Mucosa of descending colon (tissue), 3 donors: ENCODE results near the gene ATXN3. TPM values are rescaled to one million over a fixed set of nuclear protein-coding genes. Genes with fewer than 3 reads are reported as not detected.

Experiments used
- ATAC-seq: fragments of 200-7000 bp; cut with Tn5 transposase; one replicate; pipeline ENCODE4 v1.9.1; 2020; ENCODE audit warnings: mild to moderate bottlenecking, moderate library complexity
- DNase-seq, 3 donors: peaks; one replicate each; pipeline ENCODE4 v3.0.0-alpha.2; 2020
- H3K36me3 ChIP-seq: fragments of 200-600 bp; one replicate; pipeline ENCODE4 v1.8.0; 2021; ENCODE audit warnings: low read depth, mild to moderate bottlenecking
- H3K4me1 ChIP-seq: fragments of 200-600 bp; one replicate; pipeline ENCODE4 v1.8.0; 2021; ENCODE audit warnings: low read depth, mild to moderate bottlenecking
- H3K4me3 ChIP-seq: fragments of 200-600 bp; one replicate; pipeline ENCODE4 v1.8.0; 2021; ENCODE audit warnings: mild to moderate bottlenecking
- H3K9me3 ChIP-seq: fragments of 200-600 bp; one replicate; pipeline ENCODE4 v1.8.0; 2021; ENCODE audit warnings: mild to moderate bottlenecking
- intact Hi-C, 2 donors: fragments of 100-400 bp; cut with DNase I in 1 of 2; cut with micrococcal nuclease in 1 of 2; formaldehyde crosslinking; loops; one replicate each; pipeline versions ENCODE4 v1.11.0 to v1.11.1; 2022; cut with DNase I, micrococcal nuclease
- total RNA-seq, 3 donors: library from RNA; stranded (reverse); fragmentation: NEBNext Ultra II Directional in 2 of 3; extraction: Animal tissue kit (Norgen Biotek cat#: 25700) in 2 of 3; gene quantifications; one replicate each; pipeline versions ENCODE4 v1.2.1 to v1.2.4, GENCODE V29; 2021 to 2023
- TF ChIP-seq, protein P1 (sequence below): fragments of 200-600 bp; IDR thresholded peaks from one replicate; pipeline ENCODE4 v1.8.0; 2022; ENCODE audit warnings: antibody characterized with exemption, mild to moderate bottlenecking
- donor health status: DM: no; HTN: no; CAD: no; lungs with moderate emphysema.
- donor health status: DM: no; HTN: no; CAD: no.
- donor health status: DM: no; HTN: yes; CAD: no.

The ATXN3 gene
- total RNA-seq, 3 donors from 2014 or later = 23.4 to 53.0 (median 29.2) TPM

GRCh38 chr14:92105073-92105892, 1.1 kb downstream of the ATXN3 start:
- H3K4me1 ChIP-seq = peaks cover 23% of the 10 kb centered on the region
- H3K9me3 ChIP-seq = no peaks in the 10 kb centered on the region
- no peaks in the 10 kb centered on the region for H3K36me3 ChIP-seq
- DNase-seq (no peak), ATAC-seq (no peak)
- intact Hi-C loops = no loop called here
- peak overlapping the region; percentile 60 for H3K4me3 ChIP-seq
- TF ChIP-seq, protein P1, sequence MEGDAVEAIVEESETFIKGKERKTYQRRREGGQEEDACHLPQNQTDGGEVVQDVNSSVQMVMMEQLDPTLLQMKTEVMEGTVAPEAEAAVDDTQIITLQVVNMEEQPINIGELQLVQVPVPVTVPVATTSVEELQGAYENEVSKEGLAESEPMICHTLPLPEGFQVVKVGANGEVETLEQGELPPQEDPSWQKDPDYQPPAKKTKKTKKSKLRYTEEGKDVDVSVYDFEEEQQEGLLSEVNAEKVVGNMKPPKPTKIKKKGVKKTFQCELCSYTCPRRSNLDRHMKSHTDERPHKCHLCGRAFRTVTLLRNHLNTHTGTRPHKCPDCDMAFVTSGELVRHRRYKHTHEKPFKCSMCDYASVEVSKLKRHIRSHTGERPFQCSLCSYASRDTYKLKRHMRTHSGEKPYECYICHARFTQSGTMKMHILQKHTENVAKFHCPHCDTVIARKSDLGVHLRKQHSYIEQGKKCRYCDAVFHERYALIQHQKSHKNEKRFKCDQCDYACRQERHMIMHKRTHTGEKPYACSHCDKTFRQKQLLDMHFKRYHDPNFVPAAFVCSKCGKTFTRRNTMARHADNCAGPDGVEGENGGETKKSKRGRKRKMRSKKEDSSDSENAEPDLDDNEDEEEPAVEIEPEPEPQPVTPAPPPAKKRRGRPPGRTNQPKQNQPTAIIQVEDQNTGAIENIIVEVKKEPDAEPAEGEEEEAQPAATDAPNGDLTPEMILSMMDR = no peak

DNA sequence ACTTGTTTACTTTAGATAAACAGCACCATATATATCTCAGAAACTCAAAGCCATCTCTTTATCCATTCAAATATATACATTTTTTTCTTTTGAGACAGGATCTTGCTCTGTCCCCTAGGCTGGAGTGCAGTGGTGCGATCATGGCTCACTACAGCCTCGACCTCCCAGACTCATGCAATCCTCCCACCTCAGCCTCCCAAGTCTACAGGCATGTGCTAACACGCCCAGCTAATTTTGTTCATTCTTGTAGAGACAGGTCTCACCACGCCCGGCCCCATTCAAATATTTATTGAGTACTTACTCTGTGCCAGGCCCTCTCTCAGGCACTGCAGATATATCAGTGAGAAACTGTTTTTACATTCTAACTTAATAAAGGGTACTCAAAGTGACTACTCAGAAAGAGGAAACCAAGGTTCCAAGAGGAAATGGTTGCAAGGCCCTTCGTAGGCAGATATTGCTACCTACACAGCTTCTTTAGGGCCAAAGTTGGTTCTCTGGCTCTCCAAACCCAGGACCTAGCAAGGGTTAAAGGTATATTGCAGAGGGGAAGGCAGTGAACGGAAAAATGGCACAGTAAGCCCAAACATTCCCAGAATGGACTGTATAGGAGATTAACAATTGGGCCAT, 2.9 kb downstream of the ATXN3 start:
- TF ChIP-seq, protein P1 = no peak
- DNase-seq = no peak
- intact Hi-C loops = no loop called here
- Histone ChIP-seq H3K36me3 (no peaks in the 10 kb centered on the region), H3K4me3 (no peak overlapping the region), H3K9me3 (no peaks in the 10 kb centered on the region), H3K4me1 (peaks cover 26% of the 10 kb centered on the region)
- no peak for ATAC-seq

- H3K4me1 ChIP-seq = peaks cover 22% of the 10 kb centered on the region
- DNase-seq (no peak), ATAC-seq (no peak)
- intact Hi-C loops = no loop called here
- H3K9me3 ChIP-seq = no peaks in the 10 kb centered on the region
- no peaks in the 10 kb centered on the region for H3K36me3 ChIP-seq
- TF ChIP-seq, protein P1 = no peak
- no peak overlapping the region for H3K4me3 ChIP-seq
Observed at GRCh38 chr14:92099802-92100201, 6.6 kb downstream of the ATXN3 start.

- ATAC-seq (no peak), DNase-seq (no peak)
- TF ChIP-seq, protein P1 = no peak
- H3K4me1 ChIP-seq = no peaks in the 10 kb centered on the region
- intact Hi-C loops = no loop called here
- no peak overlapping the region for H3K4me3 ChIP-seq
- no peaks in the 10 kb centered on the region for H3K9me3 ChIP-seq
- no peaks in the 10 kb centered on the region for H3K36me3 ChIP-seq
Observed at GRCh38 chr14:92093320-92093719, 13.1 kb downstream of the ATXN3 start.

- ATAC-seq (no peak), DNase-seq (no peak)
- no peak overlapping the region for H3K4me3 ChIP-seq
- no peaks in the 10 kb centered on the region for H3K4me1 ChIP-seq
- TF ChIP-seq, protein P1 = no peak
- intact Hi-C loops = no loop called here
- H3K36me3 ChIP-seq = peaks cover 4% of the 10 kb centered on the region
- no peaks in the 10 kb centered on the region for H3K9me3 ChIP-seq
Observed at GRCh38 chr14:92088494-92088893, 17.9 kb downstream of the ATXN3 start.
